Measurements from ENCODE around the gene PUM1.

GRCh38 chr1:30982937-30983336 lies 82.6 kb downstream of the PUM1 start:
- no peak for TF ChIP-seq CTCF (IDR thresholded peaks at IDR 0.05; ENCODE audit: extremely low read depth in 1 of 2, insufficient read depth in 1 of 2, low read depth in 1 of 2, low read length in 2 of 2)
- no peak for TF ChIP-seq POLR2A (IDR thresholded peaks at IDR 0.05; ENCODE audit: low read depth, low read length)
- TF ChIP-seq POLR2AphosphoS5 (IDR thresholded peaks at IDR 0.05; ENCODE audit: insufficient read depth, low read depth, low read length) = no peak
